Retina (tissue), 1 donor: Measurements from ENCODE around the gene AKAP8L.
A peak's percentile ranks its signal among the peaks of the same experiment; 100 is the strongest.
"Not testable (repeated sequence)": the region's sequence is repeated elsewhere in the genome, so short reads cannot be mapped to it uniquely, and the experiment has no call there.

Source experiments
- DNase-seq: peaks from one replicate; pipeline ENCODE4 v3.0.0-alpha.2; 2016

AKAP8L gene

DNA sequence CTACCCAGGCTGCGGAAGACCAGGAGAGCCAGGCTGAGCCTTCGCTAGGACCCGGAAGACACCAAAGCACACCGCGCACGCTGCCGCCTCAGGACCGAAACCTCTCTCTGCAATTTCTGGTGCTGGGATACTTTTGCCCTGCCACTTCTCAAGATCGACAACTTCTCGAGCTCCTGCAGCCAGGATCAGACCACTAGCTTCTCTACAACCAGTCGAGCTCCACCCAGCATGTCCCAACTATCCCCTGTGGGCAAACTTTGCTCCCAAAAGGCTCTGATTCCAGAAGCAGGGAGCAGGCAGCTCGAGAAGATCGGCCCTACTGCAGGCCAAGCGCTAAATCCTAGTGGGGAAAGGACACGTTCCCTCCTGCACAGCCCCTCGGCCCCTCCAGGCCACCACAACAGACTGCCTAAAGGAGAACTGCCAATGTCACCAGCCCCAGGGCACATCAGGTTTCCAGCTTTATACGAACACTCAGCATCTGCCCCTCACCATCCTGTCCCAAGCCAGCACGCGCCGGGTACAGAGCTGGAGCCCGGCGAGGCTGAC lies 40.2 kb downstream of the AKAP8L start:
- DNase-seq, result peak; percentile 65

- no peak for DNase-seq
These were observed 43.9 kb downstream of the AKAP8L start for GRCh38 chr19:15374796-15375440.

DNA sequence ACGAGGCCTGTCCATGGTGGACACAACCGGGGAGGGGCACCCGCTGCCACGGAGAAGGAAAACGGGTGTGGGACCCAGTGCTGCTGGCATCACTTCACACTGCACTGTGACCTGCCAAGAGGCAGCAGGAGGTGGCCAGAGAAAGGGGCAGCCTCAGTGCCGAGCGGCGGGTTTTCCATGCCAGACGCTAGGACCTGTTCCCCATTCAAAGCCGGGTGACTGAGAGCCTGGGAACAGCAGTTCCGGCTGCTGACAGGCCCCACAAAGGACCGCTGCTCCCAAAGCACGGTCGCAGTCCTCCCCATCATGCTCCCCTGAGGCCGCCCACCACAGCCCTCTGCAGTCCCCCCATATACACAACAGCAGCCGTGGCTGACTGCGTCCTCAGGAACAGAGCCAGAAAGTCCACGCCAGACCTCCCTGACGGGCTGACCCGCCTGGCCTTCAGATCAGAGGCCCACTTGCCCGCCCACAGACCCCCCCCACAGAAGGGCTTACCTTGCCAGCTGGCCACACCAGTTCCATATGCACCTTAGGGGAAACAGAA lies 44.6 kb downstream of the AKAP8L start:
- no peak for DNase-seq

DNA sequence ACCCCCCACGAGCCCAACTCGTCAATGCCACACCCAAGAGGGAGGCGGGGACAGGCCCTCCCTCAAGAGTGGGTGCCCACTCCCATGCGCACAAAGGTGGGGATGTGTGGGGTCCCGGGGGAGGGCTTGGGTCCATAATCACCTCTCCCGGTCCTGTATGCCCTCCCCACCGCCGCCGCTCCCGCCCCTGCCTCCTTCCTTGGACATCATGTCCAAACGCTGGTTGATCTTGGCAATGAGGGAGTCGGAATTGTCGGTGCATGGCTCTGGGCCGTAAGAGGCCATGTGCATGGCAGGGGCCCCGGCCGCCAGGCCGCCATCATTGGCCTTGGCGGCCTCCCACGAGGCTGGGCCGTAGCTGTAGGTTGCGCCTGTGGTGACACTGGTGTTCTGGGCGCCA lies 45.1 kb downstream of the AKAP8L start:
- no peak for DNase-seq

- no peak for DNase-seq
These were observed 45.9 kb downstream of the AKAP8L start for GRCh38 chr19:15372891-15373301.

GRCh38 chr19:15372470-15372869 lies 46.3 kb downstream of the AKAP8L start:
- no peak for DNase-seq

DNA sequence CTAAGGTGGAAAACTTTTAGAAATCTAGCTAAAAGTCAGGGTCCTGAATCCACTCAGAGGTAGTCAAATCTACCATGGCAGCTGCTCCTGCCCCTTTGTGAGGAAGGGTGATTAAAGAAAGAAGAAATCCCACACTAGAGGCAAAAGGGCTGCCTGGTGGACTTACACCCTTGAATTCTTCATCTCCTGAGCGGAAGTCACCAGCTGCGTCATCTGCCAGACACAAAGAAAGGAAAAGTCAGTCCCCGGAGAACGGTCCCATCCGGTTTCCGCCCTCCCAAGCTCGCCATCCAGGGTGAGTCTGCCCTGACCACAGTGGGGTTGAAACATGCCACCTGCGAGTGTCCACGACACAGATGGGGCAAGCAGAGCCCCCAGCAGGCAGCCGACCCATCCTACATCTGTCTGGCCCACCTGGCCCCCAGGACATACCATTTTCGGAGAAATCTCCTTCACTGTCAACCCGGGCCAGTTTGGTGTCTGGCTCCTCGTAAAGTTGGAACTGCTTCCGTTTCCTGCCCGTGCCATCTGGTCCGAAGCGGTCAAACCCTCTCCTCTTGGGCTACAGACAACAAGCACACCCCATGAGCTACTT lies 46.9 kb downstream of the AKAP8L start:
- no peak for DNase-seq

DNA sequence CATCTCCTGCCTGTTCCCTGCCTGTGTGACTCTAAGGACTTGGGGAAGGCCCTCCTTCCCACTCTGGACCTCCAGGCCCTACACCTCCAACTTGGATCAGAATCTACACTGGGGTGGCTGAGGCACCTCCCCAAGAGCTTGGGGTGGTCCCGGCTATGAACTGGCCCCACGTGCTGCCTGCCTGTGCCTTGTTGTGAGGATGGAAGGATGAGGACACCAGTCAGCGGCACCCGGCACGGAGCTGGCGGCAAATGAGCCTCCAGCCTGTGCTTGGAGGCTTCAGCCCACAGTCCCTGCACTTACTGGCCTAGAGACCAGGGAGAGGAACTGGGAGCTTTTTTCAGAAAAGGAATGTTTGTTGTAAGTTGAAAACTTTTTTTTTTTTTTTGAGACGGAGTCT lies 47.7 kb downstream of the AKAP8L start:
- DNase-seq, result no peak

DNA sequence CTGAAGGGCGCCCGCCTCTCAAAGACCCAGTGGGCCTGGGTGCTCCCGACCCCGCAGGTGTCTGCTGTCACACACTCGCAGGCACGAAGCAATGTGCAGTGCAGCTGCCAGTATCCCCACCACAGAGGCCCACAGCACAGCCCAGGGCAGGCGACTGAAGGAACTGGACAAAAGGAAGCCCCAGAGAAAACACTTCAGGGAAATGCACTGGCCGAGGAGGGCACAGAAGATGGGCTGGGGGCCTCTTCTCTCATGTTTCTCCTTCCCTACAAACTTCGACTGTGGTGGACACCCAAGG lies 49.2 kb downstream of the AKAP8L start:
- no peak for DNase-seq

DNA sequence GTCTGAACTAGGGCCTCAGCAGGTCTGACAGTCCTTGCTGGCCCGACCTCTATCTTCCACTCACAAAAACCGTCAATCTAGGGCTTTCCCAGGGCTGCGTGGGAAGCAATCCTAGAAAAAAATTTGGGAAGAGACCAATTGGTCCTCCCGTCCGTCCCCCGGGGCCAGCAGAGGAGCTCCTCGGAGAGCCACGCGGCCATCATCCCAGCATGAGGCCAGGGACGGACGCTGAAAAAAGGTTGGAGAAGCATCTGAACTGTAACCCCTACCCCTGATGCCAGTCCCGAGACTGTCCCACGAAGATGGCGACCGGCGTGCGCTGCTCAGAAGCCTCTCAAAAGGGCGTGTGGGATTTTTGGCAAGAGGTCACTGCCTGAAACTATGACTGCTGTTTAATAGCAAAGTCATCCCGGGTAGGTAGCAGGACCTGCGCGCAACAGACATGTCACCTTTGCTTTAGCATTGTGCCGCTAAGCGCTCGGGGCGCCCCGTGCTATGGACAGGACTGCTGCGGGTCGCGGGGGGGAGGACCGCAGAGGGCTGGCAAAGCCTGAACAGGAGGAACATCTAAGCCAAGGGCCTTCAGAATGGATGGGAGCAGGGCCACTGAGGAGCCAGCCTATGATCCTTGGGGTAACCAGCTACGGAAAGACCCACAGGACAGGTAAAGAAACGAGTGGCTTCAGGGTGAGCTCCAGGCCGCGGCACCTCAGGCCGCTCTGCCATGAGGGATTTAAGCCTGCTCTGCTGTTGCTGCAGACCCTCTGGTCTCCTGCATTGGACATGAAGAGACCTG lies 49.8 kb downstream of the AKAP8L start:
- DNase-seq, result no peak

DNA sequence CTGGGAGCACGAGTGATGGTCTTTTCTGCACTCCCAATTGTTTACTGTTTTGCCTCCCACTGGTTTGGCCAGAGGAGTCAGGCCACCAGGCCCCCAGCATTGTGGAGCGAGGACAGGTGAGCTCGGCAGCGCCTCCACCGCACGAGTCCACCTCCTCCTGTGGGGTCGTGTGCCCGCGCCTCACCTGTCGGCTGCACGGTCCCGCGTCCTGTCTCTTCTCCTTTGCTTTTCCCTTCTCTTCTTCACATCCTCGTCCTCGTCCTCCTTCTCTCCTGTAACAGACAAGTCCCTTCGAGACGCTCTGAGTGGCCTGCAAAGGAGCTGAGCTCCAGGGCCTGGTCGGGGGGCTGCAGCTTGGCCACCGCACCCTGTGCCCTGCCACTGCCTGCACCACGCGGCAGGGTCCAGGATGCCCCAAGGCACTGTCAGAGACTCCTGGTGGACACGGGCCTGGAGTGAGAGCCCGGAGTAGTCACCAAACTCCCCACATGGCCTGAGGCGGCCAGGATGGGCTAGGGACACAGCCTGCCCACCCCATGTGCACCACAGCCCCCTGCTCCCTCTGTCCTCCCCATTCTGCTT lies 50.6 kb downstream of the AKAP8L start:
- DNase-seq, result no peak

- no peak for DNase-seq
These were observed 51.3 kb downstream of the AKAP8L start for GRCh38 chr19:15367439-15367838.

DNA sequence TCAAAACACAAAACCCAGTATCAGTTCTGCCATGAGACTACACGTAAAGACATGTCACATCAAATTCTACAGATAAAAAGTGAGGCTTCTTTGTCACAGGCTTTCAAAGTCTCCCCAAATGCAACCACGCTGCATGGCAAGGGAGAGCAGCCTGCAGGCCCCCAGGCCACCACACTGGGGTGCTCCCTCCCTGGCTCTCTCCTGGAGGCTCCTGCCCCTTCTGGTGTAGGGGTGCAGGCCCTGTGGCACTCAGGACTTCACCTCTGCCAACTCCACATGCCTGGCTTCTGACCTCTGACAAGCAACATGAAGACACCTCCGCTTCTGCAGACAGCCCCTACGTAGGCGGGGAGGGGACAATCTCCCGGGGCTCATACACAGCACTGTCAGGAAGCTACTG lies 53.5 kb downstream of the AKAP8L start:
- DNase-seq, result no peak

DNA sequence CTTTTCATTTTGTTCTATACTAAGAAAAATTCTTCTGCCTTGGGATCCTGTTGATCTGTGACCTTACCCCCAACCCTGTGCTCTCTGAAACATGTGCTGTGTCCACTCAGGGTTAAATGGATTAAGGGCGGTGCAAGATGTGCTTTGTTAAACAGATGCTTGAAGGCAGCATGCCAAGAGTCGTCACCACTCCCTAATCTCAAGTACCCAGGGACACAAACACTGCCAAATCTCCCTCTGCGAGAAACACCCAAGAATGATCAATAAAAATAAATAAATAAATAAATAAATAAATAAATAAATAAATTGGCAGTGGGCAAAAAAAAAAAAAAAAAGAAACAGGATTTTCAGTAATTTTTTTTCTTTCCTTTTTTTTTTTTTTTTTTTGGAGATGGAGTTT lies 55.0 kb downstream of the AKAP8L start:
- DNase-seq, result not testable (repeated sequence)

GRCh38 chr19:15363048-15363447 lies 55.7 kb downstream of the AKAP8L start:
- not testable (repeated sequence) for DNase-seq

DNA sequence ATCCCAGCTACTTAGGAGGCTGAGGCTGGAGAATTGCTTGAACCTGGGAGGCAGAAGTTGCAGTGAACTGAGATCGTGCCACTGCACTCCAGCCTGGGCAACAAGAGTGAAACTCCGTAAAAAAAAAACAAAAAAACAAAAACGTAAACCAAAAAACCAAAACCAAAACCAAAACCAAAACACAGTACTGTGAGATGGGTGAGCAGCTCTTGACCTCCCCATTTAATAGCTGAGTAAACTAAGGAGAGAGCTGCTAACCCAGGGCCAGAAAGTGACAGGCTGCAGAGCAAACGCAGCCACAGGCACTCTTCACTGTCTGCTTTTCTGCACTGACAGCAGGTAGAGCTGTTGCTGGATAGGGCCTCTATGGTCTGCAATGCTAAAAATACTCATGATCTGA lies 58.8 kb downstream of the AKAP8L start:
- DNase-seq, result not testable (repeated sequence)

DNA sequence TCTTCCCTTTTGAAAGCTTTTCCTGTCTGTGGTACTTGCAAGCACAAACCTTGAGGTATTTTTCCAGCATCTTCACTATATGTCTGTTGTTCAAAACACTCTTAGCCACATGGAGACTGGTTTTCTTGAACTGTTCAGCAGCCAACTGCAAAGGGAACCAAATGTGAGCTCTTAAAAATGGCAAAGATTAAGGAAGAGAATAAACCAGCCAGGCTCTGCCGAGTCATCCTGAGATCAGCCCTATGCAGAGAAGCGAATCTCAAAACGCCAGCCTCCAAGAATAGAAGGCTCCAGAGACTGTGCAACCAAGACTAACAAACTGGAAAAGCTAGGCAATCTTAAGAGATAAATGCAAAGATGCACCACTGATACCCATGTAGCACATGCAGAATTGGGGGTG lies 59.9 kb downstream of the AKAP8L start:
- DNase-seq, result no peak

- no peak for DNase-seq
These were observed 60.9 kb downstream of the AKAP8L start for GRCh38 chr19:15357906-15358305.

DNA sequence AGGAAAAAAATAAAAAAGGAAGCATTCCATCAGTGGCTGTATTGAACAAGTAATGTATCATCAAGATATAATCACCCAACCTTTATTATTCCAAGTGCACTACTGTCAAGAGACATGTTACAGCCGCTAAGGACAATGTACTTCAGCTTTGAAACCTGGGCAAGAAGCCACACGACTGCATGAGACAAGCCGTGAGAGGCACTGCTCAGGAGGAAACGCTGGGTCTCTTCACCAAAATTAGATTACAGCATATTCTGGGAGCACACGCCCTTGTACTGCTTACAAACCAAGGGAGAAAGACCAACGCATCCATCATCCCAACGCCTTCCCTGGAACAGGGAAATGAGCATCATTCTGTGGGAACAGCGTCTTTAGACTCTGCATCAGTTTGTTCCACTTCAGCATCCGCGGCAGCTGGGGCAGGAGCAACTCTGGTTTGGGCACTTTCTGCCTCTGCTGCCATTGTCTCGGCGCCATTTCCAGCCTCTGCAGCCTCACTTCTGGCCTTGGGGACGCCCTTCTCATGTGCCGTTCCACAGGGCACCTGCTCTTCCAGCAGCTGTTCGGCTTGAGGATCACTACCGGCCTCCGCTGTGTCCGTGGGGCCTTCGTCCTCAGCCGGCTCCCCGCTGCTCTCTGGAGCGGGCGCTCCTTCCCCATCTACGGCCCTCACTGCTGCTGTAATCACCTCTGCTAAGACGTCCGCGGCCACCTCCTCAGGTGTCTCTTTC lies 64.1 kb downstream of the AKAP8L start:
- DNase-seq, result no peak

DNA sequence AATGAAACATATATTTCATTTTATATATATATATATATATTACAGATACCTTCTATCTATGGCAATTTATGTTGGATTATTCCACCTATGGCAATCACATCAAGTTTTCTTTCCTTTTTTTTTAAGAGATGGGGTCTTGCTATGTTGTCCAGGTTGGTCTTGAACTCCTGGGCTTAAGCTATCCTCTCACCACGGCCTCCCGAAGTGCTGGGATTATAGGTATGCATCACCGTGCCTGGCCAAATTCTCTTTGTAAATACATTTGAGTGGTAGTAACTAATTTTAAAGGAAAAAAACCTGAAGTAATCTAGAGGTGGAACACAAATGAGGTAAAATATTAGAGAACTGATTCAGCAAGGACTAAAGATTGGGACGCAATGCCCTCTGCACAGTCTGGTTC lies 64.9 kb downstream of the AKAP8L start:
- DNase-seq, result no peak

DNA sequence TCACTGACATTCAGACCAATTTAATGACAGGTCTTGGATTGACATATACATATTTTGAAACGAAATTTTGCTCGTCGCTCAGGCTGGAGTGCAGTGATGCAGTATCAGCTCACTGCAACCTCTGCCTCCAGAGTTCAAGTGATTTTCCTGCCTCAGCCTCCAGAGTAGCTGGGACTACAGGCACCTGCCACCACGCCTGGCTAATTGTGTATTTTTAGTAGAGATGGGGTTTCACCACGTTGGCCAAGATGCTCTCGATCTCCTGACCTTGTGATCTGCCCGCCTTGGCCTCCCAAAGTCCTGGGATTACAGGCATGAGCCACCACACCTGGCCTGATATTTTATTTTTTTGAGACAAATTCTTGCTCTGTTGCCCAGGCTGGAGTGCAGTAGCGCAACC lies 66.3 kb downstream of the AKAP8L start:
- not testable (repeated sequence) for DNase-seq

- DNase-seq, result not testable (repeated sequence)
These were observed 77.5 kb downstream of the AKAP8L start for GRCh38 chr19:15341328-15341727.

DNA sequence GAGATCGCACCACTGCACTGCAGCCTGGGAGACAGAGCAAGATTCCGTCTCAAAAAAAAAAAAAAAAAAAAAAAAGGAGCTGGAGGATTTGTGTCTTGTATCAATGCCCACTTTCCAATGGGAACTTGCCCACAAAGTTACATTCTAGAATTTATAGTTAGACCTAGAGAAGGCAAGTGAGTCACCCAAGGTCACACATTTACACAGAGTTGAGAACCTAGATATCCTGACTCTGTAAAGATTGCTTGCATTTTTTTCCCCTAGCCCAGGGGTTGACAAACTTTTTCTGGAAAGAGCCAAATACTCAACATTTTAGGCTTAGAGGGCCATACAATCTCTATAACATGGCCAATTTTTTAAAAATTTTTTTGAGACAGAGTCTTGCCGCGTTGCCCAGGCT lies 78.7 kb downstream of the AKAP8L start:
- DNase-seq, result no peak
